ENCODE data around the gene MYO1F.
"Not testable (repeated sequence)": the region's sequence is repeated elsewhere in the genome, so short reads cannot be mapped to it uniquely, and the experiment has no call there.

The MYO1F gene

GRCh38 chr19:8596168-8596567 lies 18.9 kb upstream of the MYO1F start:
- no peak for DNase-seq

GRCh38 chr19:8595651-8596050 lies 18.4 kb upstream of the MYO1F start:
- DNase-seq = no peak

GRCh38 chr19:8593931-8594330 lies 16.7 kb upstream of the MYO1F start:
- no peak for DNase-seq

GRCh38 chr19:8592231-8593009 lies 15.2 kb upstream of the MYO1F start:
- peak; percentile 99 for DNase-seq

GRCh38 chr19:8589177-8589714 lies 12.0 kb upstream of the MYO1F start:
- DNase-seq = no peak

- peak; percentile 47 for DNase-seq
Measured at GRCh38 chr19:8585894-8586750, 8.9 kb upstream of the MYO1F start.

GRCh38 chr19:8584965-8585893 lies 8.0 kb upstream of the MYO1F start:
- no peak for DNase-seq

GRCh38 chr19:8580710-8581281 lies 3.6 kb upstream of the MYO1F start:
- DNase-seq = peak; percentile 93

- DNase-seq = peak; percentile 90
Measured at GRCh38 chr19:8578642-8579265, 1.5 kb upstream of the MYO1F start.

GRCh38 chr19:8577741-8578140 lies 499 bp upstream of the MYO1F start:
- no peak for DNase-seq

- DNase-seq = no peak
Measured at GRCh38 chr19:8576273-8576993, 809 bp downstream of the MYO1F start.

- no peak for DNase-seq
Measured at GRCh38 chr19:8575467-8575997, 1.7 kb downstream of the MYO1F start.

GRCh38 chr19:8574619-8574922 lies 2.7 kb downstream of the MYO1F start:
- DNase-seq = not testable (repeated sequence)

- DNase-seq = no peak
Measured at GRCh38 chr19:8573316-8573715, 3.9 kb downstream of the MYO1F start.

GRCh38 chr19:8571006-8571411 lies 6.2 kb downstream of the MYO1F start:
- DNase-seq = no peak

GRCh38 chr19:8569066-8569771 lies 8.0 kb downstream of the MYO1F start:
- DNase-seq = no peak

- DNase-seq = no peak
Measured at GRCh38 chr19:8567522-8568172, 9.6 kb downstream of the MYO1F start.

GRCh38 chr19:8566855-8567254 lies 10.4 kb downstream of the MYO1F start:
- no peak for DNase-seq

- DNase-seq = not testable (repeated sequence)
Measured at GRCh38 chr19:8564866-8565265, 12.4 kb downstream of the MYO1F start.

All from eye (tissue), 1 donor.